GM21576 (cell line): ENCODE data around the gene IRF2BP1.
"Not testable (repeated sequence)": the region's sequence is repeated elsewhere in the genome, so short reads cannot be mapped to it uniquely, and the experiment has no call there.

Experiments used
- ATAC-seq: cut with Tn5 transposase; IDR thresholded peaks from one replicate; pipeline ENCODE4 v1.9.1; 2021; ENCODE audit warnings: mild to moderate bottlenecking, moderate library complexity; ENCODE audit not compliant: unreplicated experiment

The IRF2BP1 gene

GRCh38 chr19:45902651-45903625 is 17.0 kb upstream of the IRF2BP1 start:
- peak; percentile 75 for ATAC-seq

GRCh38 chr19:45901912-45902650 is 16.1 kb upstream of the IRF2BP1 start, which contains the start of gene MYPOP:
Gene MYPOP (minus strand): TSS chr19:45902613. CDS start chr19:45901773, 840 bp downstream.
- no peak for ATAC-seq

DNA sequence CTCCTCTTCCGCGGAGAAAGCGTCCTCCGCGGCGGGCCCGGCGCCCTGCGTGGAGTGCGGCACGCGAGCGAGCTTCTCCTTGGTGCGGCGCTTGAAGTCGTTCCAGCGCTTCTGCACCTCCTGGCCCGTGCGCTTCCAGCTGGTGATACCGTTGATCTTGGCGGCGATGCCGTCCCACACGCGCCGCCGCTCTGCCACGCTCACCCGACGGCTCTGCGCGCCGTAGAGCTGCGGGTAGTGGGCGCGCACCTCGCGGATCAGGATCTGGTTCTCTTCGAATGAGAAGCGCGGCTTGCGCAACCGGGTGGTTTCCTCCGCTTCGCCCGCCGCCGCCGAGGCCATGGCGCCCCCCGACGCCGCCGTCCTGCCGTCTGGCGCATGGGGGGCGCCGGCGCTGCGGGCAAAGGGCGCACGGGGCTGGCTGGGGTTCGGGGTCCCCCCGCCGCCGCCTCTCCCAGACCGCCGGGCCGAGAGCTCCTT is 15.5 kb upstream of the IRF2BP1 start:
- no peak for ATAC-seq

DNA sequence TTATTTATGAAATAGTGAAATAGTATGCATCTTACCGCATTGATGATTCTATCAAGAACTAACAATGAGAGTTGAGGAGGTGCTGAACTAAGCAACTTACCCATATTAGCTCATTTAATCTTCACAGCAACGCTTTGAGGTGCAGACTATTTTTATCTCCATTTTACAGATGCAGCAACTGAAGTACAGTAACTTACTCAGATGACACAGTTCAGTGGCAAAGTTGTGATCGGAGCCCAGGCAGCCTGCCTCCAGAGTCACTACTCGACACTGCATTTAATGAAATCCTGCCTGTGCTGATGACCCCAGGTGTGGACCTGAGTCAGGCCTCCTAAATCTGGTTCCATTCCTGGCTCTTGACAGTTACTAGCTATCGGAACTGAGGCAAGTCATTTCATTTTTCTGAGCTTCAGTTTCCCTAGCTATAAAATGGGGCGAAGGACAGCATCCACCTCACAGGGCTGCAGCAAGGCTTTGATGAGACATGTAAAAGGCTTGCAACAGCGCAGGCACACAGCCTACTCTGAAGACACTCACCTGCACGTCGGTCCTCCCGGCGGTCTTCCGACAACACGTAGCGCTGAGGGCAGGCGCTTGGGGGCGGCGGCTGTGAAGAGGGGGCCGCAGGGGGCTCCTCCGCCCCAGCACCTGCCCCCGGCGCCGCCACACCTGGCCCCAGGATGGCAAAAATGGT is 14.9 kb upstream of the IRF2BP1 start:
- no peak for ATAC-seq

DNA sequence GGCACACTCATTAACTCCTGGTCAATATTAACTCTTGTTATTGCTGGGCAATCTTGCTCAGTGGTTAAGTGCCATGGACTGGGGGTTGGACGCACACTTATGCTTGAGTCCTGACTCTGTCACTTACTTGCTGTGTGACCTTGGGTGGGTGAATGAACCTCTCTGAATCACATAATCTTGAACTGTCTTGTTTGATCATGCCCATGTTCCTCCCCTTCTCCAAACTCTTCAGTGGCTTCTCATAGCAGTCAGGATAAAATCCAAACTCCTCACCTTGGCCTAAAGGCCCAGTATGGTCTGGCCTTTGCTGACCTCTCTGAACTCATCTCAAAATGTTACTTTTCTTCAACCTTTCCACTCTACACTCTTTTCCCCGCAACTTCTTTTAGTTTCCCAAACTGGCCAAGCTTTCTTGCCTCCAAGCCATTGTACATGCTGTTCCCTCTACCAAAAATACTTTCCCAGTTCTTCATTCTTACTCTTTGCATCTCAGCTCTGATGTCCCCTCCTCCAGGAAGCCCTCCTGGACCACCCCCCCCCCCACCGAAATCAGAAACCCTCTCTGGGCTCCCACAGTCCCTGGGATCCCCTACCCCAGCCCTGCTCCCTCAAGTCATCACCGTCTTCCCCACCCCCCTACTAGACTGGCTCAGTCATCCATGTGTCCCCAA is 14.1 kb upstream of the IRF2BP1 start:
- ATAC-seq: no peak

GRCh38 chr19:45899253-45899652 is 13.3 kb upstream of the IRF2BP1 start:
- ATAC-seq: no peak

DNA sequence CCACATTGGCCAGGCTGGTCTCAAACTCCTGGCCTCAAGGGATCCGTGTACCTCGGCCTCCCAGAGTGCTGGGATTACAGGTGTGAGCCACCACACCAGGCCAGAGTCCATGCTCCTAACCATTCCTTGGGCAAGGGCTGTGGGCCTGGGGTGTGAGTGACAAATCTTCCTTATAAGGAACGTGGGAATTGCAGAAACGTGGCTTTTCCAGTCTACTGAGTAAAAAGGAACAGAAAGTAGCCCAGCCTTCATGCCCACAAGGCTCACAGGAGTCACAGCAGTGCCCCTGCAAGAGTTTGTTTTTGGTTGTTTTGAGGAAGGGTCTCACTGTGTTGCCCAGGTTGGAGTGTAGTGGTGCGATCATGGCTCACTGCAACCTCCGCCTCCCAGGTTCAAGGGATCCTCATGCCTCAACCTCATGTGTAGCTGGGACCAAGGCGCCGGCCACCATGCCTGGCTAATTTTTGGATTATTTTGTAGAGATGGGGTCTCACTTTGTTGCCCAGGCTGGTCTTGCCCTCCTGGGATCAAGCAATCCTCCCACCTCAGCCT is 11.4 kb upstream of the IRF2BP1 start:
- no peak for ATAC-seq

DNA sequence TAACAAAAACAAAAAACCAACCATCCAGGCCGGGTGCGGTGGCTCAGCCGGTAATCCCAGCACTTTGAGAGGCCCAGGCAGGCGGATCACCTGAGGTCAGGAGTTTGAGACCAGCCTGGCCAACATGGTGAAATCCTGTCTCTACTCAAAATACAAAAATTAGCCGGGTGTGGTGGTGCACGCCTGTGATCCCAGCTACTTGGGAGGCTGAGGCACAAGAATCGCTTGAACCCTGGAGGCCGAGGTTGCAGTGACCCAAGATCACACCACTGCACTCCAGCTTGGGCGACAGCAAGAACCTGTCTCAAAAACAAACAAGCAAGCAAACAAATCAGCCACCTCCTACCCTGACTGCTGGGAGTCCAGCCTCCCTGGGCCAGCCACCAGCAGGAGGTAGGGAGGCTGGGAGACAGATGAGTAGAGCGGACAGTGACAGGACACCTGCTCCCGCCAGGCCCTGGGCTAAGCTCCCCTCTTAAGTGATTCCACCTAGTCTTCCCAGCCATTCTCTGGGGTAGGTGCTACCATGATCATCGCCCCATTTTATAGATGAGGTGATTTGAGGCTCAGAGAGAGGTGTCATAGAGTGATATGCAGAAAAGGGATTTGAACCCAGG is 10.2 kb upstream of the IRF2BP1 start:
- not testable (repeated sequence) for ATAC-seq

DNA sequence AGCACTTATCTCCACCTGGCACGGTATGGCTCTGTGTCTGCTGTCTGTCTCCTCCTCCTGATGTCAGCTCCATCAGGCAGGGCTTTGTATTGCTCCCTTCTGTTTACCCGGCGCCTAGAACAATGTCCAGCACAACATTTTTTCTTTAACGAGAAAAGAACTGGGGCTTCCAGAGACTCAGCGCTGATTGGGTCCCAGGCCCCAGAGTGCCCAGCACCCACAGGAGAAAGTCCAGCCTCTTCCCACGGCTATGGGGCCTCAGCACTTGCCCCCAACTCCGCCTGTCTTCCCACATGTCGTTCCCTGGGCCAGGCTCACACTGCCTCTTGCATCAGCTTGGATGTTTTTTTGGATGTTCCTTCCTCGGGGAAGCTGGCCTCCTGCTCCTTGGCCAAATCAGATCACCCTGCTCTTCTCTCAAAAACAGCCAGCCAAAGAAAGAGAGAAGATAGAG is 9.6 kb upstream of the IRF2BP1 start:
- no peak for ATAC-seq

GRCh38 chr19:45890877-45891276 is 4.9 kb upstream of the IRF2BP1 start:
- no peak for ATAC-seq

- ATAC-seq: no peak
Measured at GRCh38 chr19:45889210-45889885, 3.4 kb upstream of the IRF2BP1 start.

- ATAC-seq: no peak
Measured at GRCh38 chr19:45887200-45887710, 1.3 kb upstream of the IRF2BP1 start.

DNA sequence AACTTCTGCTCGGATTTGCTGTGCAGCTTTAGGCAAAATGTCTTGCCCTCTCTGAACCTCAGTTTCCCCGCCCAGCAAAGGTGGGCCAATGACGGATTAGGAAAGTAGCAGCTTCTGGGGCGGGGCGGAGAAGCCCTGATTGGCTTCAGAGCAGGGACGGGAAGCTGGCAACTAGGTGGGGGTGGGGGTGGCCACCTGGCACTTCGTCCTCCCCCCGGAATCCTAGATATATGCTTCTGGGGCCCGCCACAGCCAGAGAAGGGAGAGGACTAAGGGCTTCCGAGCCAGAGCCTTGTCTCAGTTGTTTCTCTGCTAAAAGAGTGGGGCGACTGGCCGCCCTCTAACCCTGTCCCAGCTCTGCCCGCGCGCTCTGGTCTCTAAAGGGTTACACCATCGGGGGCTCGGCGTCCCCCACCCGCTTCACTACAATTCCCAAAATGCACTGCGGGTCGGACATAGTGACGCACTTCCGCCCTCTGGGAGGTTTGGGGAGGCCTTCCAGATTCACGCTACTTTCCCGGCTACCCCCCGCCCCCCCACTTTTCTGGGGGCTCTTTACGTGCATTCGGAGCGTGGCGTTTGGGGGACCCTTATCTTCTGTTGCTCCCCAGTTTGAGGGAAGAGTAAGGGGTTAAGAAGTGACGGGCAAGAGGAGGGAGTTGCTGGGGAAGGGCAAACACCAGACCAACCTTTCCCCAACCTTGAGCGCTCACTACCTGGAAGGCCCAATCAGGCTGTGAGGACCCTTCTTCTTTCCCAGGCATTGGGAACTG is 672 bp upstream of the IRF2BP1 start:
- peak; percentile 42 for ATAC-seq

DNA sequence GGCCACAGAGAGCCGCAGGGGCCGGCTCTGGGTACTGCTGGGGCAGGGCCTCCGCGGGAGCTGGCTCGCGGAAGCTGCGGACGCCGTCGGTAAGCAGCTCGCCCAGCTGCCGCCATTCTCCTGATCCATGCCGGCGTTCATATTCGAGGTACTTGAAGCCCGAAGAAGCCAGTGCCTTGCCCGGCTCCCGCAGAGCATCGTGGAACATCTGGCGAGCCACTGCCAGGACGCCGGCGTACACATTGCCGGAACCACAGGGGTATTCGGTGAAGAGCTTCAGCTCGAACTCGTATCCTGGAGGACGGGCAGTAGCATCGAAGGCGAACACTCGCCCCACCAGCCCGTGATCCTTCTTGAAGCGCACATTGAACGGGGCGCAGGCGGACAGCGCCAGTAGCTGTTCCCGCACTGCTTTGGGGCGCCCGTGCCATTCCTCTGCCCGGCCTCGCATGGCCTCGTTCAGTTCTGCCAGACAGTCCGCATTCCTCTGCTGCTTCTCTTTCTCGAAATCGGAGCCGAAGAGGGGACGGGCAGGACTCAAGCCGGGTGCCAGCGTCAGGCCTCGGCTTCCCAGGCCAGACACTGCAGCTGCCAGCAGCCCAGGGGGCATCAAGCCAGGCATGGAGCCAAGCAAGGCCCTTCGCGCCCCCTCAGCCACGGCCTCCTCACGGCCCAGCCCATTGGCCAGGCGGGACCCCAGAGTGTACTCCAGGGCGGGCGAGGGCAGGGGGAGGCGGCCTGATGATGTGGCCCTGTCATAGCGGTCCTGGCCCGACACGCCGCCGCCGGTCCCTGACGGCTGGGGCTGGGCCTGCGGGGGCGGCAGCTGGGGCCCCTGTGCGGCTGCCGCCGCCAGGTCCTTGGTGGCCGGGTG is 1.0 kb downstream of the IRF2BP1 start:
- ATAC-seq: peak; percentile 6

GRCh38 chr19:45883881-45884681 is 1.9 kb downstream of the IRF2BP1 start:
- ATAC-seq: no peak

DNA sequence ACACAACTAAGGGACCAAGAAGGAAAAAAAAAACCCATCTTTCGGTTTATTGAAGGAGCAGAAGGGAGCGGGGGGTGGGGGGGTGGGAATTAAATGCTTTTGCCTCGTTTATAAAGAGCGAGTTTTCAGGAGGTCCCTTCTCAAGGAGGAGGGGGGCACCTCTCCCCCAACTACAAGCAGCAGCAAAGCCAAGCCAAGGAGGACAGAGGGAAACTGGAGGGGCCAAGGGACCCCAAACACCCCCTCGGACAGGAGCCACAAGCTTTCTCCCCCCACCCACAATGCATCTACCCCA is 2.4 kb downstream of the IRF2BP1 start:
- no peak for ATAC-seq
